H1 (cell line): ENCODE data around the gene XIRP1. TPM values are rescaled to one million over a fixed set of nuclear protein-coding genes. Genes with fewer than 3 reads are reported as not detected.

ENCODE experiments used
- CTCF ChIA-PET: fragments of 300-600 bp; sonication (Branson Sonifier 250); formaldehyde crosslinking; loops from one replicate; lab custom pipeline; 2021; ENCODE audit not compliant: partially characterized antibody; lab: Charles Lee
- POLR2A ChIA-PET: fragments of 300-600 bp; sonication (Branson Sonifier 250); formaldehyde crosslinking; loops from one replicate; lab custom pipeline; 2021; ENCODE audit warnings: inconsistent platforms; ENCODE audit not compliant: partially characterized antibody; lab: Charles Lee
- DNase-seq, 2 experiments: peaks; one replicate each; pipeline versions ENCODE4 v3.0.0 to v3.0.0-alpha.2; 2010 to 2022; ENCODE audit warnings: low spot score in 2 of 2, low read depth in 1 of 2, mixed read lengths in 1 of 2
- FAIRE-seq: peaks from 2 replicates; lab custom pipeline; 2011; peaks lifted over from hg19 to GRCh38; lab: Jason Lieb, UNC
- H2AFZ ChIP-seq: 2 replicates; pipeline ENCODE4 v1.8.1; 2012; ENCODE audit warnings: low read length, inconsistent platforms
- H2AK5ac ChIP-seq: 2 replicates; pipeline ENCODE4 v1.6.1; 2013; ENCODE audit warnings: low read depth, low read length
- H2BK120ac ChIP-seq: replicated peaks from 2 replicates; pipeline ENCODE3; 2013; ENCODE audit warnings: low read depth, low read length, inconsistent platforms
- H2BK12ac ChIP-seq: 2 replicates; pipeline ENCODE4 v1.6.1; 2013; ENCODE audit warnings: low read depth, low read length
- H2BK15ac ChIP-seq: 2 replicates; pipeline ENCODE4 v1.6.1; 2013; ENCODE audit warnings: low read length
- H2BK20ac ChIP-seq: 2 replicates; pipeline ENCODE4 v1.6.1; 2013; ENCODE audit warnings: low read length
- H2BK5ac ChIP-seq: 2 replicates; pipeline ENCODE4 v1.6.1; 2013; ENCODE audit warnings: low read depth, low read length
- H3K14ac ChIP-seq: 2 replicates; pipeline ENCODE4 v1.6.1; 2013; ENCODE audit warnings: inconsistent platforms; ENCODE audit not compliant: insufficient read length
- H3K18ac ChIP-seq: 2 replicates; pipeline ENCODE4 v1.6.1; 2013; ENCODE audit warnings: low read length; ENCODE audit errors: extremely low read depth
- H3K23ac ChIP-seq: 2 replicates; pipeline ENCODE4 v1.6.1; 2013; ENCODE audit warnings: inconsistent platforms; ENCODE audit not compliant: insufficient read length
- H3K23me2 ChIP-seq: 2 replicates; pipeline ENCODE4 v1.6.1; 2013; ENCODE audit warnings: low read depth, low read length
- H3K27ac ChIP-seq: 2 replicates; pipeline ENCODE4 v1.6.1; 2011; ENCODE audit warnings: low read depth, low read length, inconsistent platforms
- H3K27me3 ChIP-seq, 4 experiments: replicated peaks in 1 of 4; 1 replicate in 1 of 4; 2 replicates in 3 of 4; pipeline versions ENCODE4 v1.6.1 to v1.8.1; 2011 to 2013; ENCODE audit warnings: low read length in 3 of 4, mild to moderate bottlenecking in 3 of 4, inconsistent platforms in 2 of 4, mixed read lengths in 2 of 4, moderate library complexity in 1 of 4; ENCODE audit not compliant: control insufficient read depth in 3 of 4, insufficient read depth in 3 of 4; ENCODE audit errors: extremely low read depth in 1 of 4
- H3K36me3 ChIP-seq, 4 experiments: 2 replicates each; pipeline versions ENCODE4 v1.6.1 to v1.8.1; 2011 to 2013; ENCODE audit warnings: mild to moderate bottlenecking in 4 of 4, low read length in 3 of 4, moderate library complexity in 2 of 4, control low read depth in 1 of 4, inconsistent platforms in 1 of 4; ENCODE audit not compliant: insufficient read depth in 4 of 4, control insufficient read depth in 2 of 4
- H3K4ac ChIP-seq: replicated peaks from 2 replicates; pipeline ENCODE3; 2013; ENCODE audit warnings: low read length, low read depth, mixed read lengths, inconsistent platforms; ENCODE audit not compliant: insufficient read length
- H3K4me1 ChIP-seq, 4 experiments: replicated peaks in 1 of 4; 1 replicate in 1 of 4; 2 replicates in 3 of 4; pipeline versions ENCODE4 v1.6.1 to v1.8.1; 2011 to 2013; ENCODE audit warnings: low read length in 3 of 4, inconsistent platforms in 2 of 4, mixed read lengths in 1 of 4; ENCODE audit not compliant: insufficient read depth in 4 of 4, control insufficient read depth in 3 of 4
- H3K4me2 ChIP-seq, 2 experiments: 2 replicates each; pipeline versions ENCODE4 v1.6.1 to v1.8.1; 2011 to 2013; ENCODE audit warnings: low read depth in 2 of 2, low read length in 2 of 2, control low read depth in 1 of 2, inconsistent platforms in 1 of 2, mild to moderate bottlenecking in 1 of 2; ENCODE audit not compliant: insufficient read depth in 1 of 2
- H3K4me3 ChIP-seq, 4 experiments: fragments of 200-600, 300-600 bp in 1 of 4; sonication (generic), shearing (Covaris generic), sonication (Bioruptor Twin) in 1 of 4; 2 replicates each; pipeline versions ENCODE4 v1.5.1 to v1.8.1; 2011 to 2016; ENCODE audit warnings: low read length in 4 of 4, low read depth in 3 of 4, control low read depth in 2 of 4, inconsistent platforms in 2 of 4, mild to moderate bottlenecking in 2 of 4, mixed read lengths in 1 of 4, moderate library complexity in 1 of 4; ENCODE audit not compliant: insufficient read depth in 2 of 4; ENCODE audit errors: extremely low read depth in 1 of 4
- H3K56ac ChIP-seq: replicated peaks from 2 replicates; pipeline ENCODE3; 2013; ENCODE audit warnings: low read depth, mild to moderate bottlenecking, mixed read lengths, low read length, inconsistent platforms; ENCODE audit not compliant: insufficient read length
- H3K79me1 ChIP-seq: 2 replicates; pipeline ENCODE4 v1.6.1; 2013; ENCODE audit warnings: low read depth, low read length, control low read depth
- H3K79me2 ChIP-seq, 2 experiments: 2 replicates each; pipeline versions ENCODE4 v1.6.1 to v1.8.1; 2012 to 2013; ENCODE audit warnings: low read length in 2 of 2, mild to moderate bottlenecking in 2 of 2, inconsistent platforms in 1 of 2; ENCODE audit not compliant: insufficient read depth in 2 of 2, control insufficient read depth in 1 of 2
- H3K9ac ChIP-seq, 4 experiments: replicated peaks in 1 of 4; 1 replicate in 1 of 4; 2 replicates in 3 of 4; pipeline versions ENCODE4 v1.6.1 to v1.8.1; 2011 to 2013; ENCODE audit warnings: low read depth in 3 of 4, low read length in 3 of 4, control low read depth in 2 of 4, mild to moderate bottlenecking in 2 of 4, moderate library complexity in 2 of 4, inconsistent platforms in 1 of 4; ENCODE audit errors: extremely low read depth in 1 of 4
- H3K9me3 ChIP-seq, 2 experiments: 2 replicates each; pipeline versions ENCODE4 v1.6.1 to v1.8.1; 2012 to 2013; ENCODE audit warnings: mild to moderate bottlenecking in 2 of 2, moderate library complexity in 2 of 2, control low read depth in 1 of 2, inconsistent platforms in 1 of 2, low read depth in 1 of 2, low read length in 1 of 2, mixed read lengths in 1 of 2; ENCODE audit not compliant: insufficient read depth in 2 of 2
- H4K20me1 ChIP-seq, 2 experiments: replicated peaks in 1 of 2; 2 replicates each; pipeline versions ENCODE3 to v1.8.1; 2011 to 2013; ENCODE audit warnings: inconsistent platforms in 2 of 2, low read length in 2 of 2, mild to moderate bottlenecking in 1 of 2; ENCODE audit not compliant: insufficient read depth in 2 of 2, control insufficient read depth in 1 of 2
- H4K5ac ChIP-seq: 2 replicates; pipeline ENCODE4 v1.6.1; 2013; ENCODE audit warnings: low read length, low read depth, mixed read lengths, inconsistent platforms; ENCODE audit not compliant: insufficient read length
- H4K8ac ChIP-seq: 2 replicates; pipeline ENCODE4 v1.8.0; 2013; ENCODE audit warnings: mild to moderate bottlenecking, moderate library complexity, low read length, inconsistent platforms; ENCODE audit not compliant: insufficient read depth; ENCODE audit errors: extremely low read depth
- H4K91ac ChIP-seq: replicated peaks from 2 replicates; pipeline ENCODE3; 2013; ENCODE audit warnings: low read length, mixed read lengths, inconsistent platforms; ENCODE audit not compliant: insufficient read length
- GTF2F1 ChIP-seq: IDR thresholded peaks from 2 replicates; pipeline ENCODE4 v1.6.1; 2012; ENCODE audit warnings: low read depth, low read length, improper control_type of control experiment, borderline replicate concordance
- POLR2A ChIP-seq, 2 experiments: IDR thresholded peaks; 1 replicate in 1 of 2; 2 replicates in 1 of 2; pipeline ENCODE4 v1.6.1; 2011; ENCODE audit warnings: low read depth in 2 of 2, low read length in 2 of 2, mild to moderate bottlenecking in 2 of 2; ENCODE audit errors: control extremely low read depth in 1 of 2
- SIN3A ChIP-seq, 2 experiments: IDR thresholded peaks in 1 of 2; conservative IDR thresholded peaks in 1 of 2; 2 replicates each; pipeline ENCODE4 v1.6.1; 2011 to 2012; ENCODE audit warnings: low read length in 2 of 2, improper control_type of control experiment in 1 of 2, low read depth in 1 of 2, mild to moderate bottlenecking in 1 of 2
- SIX5 ChIP-seq: IDR thresholded peaks from 2 replicates; pipeline ENCODE4 v1.6.1; 2011; ENCODE audit warnings: mild to moderate bottlenecking, low read depth, low read length
- whole genome bisulfite sequencing, 2 experiments: shearing (Covaris generic) in 1 of 2; methylation state at CpG; one replicate each; pipeline versions ENCODE4 v1.1.6 to v1.1.7; 2013 to 2015; ENCODE audit warnings: low lambda C conversion rate in 2 of 2, mixed read lengths in 2 of 2, inconsistent platforms in 1 of 2, low coverage in 1 of 2, missing lambda C conversion rate in 1 of 2; ENCODE audit not compliant: insufficient replicate concordance in 2 of 2, insufficient coverage in 1 of 2, insufficient read length in 1 of 2; ENCODE audit errors: extremely low coverage in 1 of 2, missing lambda C conversion rate in 1 of 2; 5-methylcytosine and 5-hydroxymethylcytosine counted together
- polyA plus RNA-seq, 7 experiments: library from polyadenylated mRNA; depleted of rRNA in 3 of 7; stranded (reverse) in 5 of 7; unstranded in 2 of 7; fragments of >200 nt in 5 of 7; fragments of 200-250 nt in 2 of 7; gene quantifications; 1 replicate in 5 of 7; 2 replicates in 1 of 7; 4 replicates in 1 of 7; pipeline versions ENCODE4 v1.2.1 to v1.2.3, GENCODE V29; 2011 to 2013; ENCODE audit warnings: missing spikeins in 2 of 7, mixed read lengths in 2 of 7
- total RNA-seq: library from RNA; stranded (reverse); fragmentation: NEBNext Ultra II Directional; extraction: Animal tissue kit (Norgen Biotek cat#: 25700); gene quantifications from 2 replicates; pipeline ENCODE4 v1.2.1, GENCODE V29; 2021
- TF ChIP-seq, protein P1 (sequence below): IDR thresholded peaks from 2 replicates; pipeline ENCODE4 v1.6.1; 2012; ENCODE audit warnings: inconsistent platforms
- TF ChIP-seq, protein P2 (sequence below): IDR thresholded peaks from 2 replicates; pipeline ENCODE4 v1.6.1; 2011; ENCODE audit warnings: low read depth, mild to moderate bottlenecking, low read length; ENCODE audit not compliant: insufficient read depth

Gene XIRP1
- total and polyA plus RNA-seq, 2 of the 8 experiments (the other 6 are each of a cell fraction or from before 2014, with no cell fraction given), result not detected

DNA sequence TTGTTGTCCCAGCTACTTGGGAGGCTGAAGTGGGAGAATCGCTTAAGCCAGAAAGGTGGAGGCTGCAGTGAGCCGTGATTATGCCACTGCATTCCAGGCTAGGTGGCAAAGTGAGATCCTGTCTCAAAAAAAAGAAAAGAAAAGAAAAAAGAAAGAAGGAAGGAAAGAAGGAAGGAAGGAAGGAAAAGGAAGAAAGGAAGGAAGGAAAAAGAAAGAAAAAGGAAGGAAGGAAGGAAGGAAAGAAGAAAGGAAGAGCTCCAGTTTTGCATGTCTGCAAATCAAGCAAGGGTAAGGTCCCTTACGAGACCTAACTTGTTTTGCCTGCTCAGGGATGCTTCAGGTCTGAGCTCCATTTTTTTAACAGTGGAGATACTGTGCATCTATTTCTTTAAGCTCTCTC, 3.6 kb upstream of the XIRP1 start:
- Histone ChIP-seq H4K20me1 (no peaks in the 10 kb centered on the region), H2BK15ac (no peak overlapping the region), H2BK5ac (no peak overlapping the region), H3K23me2 (no peaks in the 10 kb centered on the region), H3K14ac (no peak overlapping the region), H3K4ac (no peak overlapping the region), H2AK5ac (no peak overlapping the region), H4K91ac (no peak overlapping the region), H2BK120ac (no peak overlapping the region), H3K36me3 (no peaks in the 10 kb centered on the region), H3K4me2 (no peak overlapping the region), H3K27me3 (no peaks in the 10 kb centered on the region), H3K9me3 (no peaks in the 10 kb centered on the region), H3K27ac (no peak overlapping the region), H3K4me1 (no peaks in the 10 kb centered on the region; a peak in 1 of 7 replicates), H2AFZ (no peak overlapping the region), H3K79me2 (no peaks in the 10 kb centered on the region), H3K18ac (no peak overlapping the region), H3K79me1 (no peaks in the 10 kb centered on the region), H4K8ac (no peak overlapping the region), H3K23ac (no peak overlapping the region), H2BK12ac (no peak overlapping the region), H2BK20ac (no peak overlapping the region), H4K5ac (no peak overlapping the region), H3K56ac (no peak overlapping the region), H3K4me3 (no peak overlapping the region), H3K9ac (no peak overlapping the region)
- TF ChIP-seq, protein P1, sequence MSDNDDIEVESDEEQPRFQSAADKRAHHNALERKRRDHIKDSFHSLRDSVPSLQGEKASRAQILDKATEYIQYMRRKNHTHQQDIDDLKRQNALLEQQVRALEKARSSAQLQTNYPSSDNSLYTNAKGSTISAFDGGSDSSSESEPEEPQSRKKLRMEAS, result no peak
- TF ChIP-seq GTF2F1 (no peak), SIN3A (conservative IDR thresholded peaks at IDR 0.05 in 1 of 2, IDR thresholded peaks at IDR 0.05 in 1 of 2; ENCODE audit: low read depth in 1 of 2, low read length in 2 of 2) (no peak), SIX5 (no peak), POLR2A (IDR thresholded peaks at IDR 0.05; ENCODE audit: control extremely low read depth in 1 of 2, low read depth in 2 of 2, low read length in 2 of 2) (no peak)
- TF ChIP-seq, protein P2, sequence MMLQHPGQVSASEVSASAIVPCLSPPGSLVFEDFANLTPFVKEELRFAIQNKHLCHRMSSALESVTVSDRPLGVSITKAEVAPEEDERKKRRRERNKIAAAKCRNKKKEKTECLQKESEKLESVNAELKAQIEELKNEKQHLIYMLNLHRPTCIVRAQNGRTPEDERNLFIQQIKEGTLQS, result no peak
- WGBS, 2 experiments, result 97% methylated on average over 3 of the region's 3 CpGs; no CpG with 5 or more reads in 1 of the 2 experiments
- DNase-seq (no peak), FAIRE-seq (no peak)
- POLR2A ChIA-PET, result interaction anchor here (0.6 kb wide), 1 partner anchor 20 kb away, joined by 3 read pairs; no protein-coding TSS in a partner anchor
- CTCF ChIA-PET, result interaction anchor here (0.7 to 18.0 kb wide), 7 partner anchors 10 to 764 kb away, joined by 3 to 767 read pairs (median 19); partner anchors contain the start of genes CX3CR1 and RPSA
